ENCODE measurements around the gene LRRC27. TPM values are rescaled to one million over a fixed set of nuclear protein-coding genes. Genes with fewer than 3 reads are reported as not detected.

LRRC27 gene
- total RNA-seq, result 6.3 TPM
- 10 to 100 TPM in 2 of 8 donors, 1 to 10 TPM in 6; 6.4 to 10.3 (median 8.2) TPM for polyA plus RNA-seq (ENCODE audit: insufficient read depth in 1 of 8, insufficient read length in 8 of 8, low replicate concordance in 1 of 8)
- long read RNA-seq, donor 1, result 0 reads
- long read RNA-seq, donor 2, result 0 reads
- long read RNA-seq, donor 3, full-length matches to known transcripts, result 1 of 1 reads
- long read RNA-seq, donor 3, partial matches to known transcripts, result 0 of 1 reads
- long read RNA-seq, donor 3, other reads (novel, unspliced or antisense), result 0 of 1 reads
- long read RNA-seq, donor 4, result 0 reads
- long read RNA-seq, donor 5, full-length matches to known transcripts, result 3 of 3 reads
- long read RNA-seq, donor 5, partial matches to known transcripts, result 0 of 3 reads
- long read RNA-seq, donor 5, other reads (novel, unspliced or antisense), result 0 of 3 reads
- long read RNA-seq, donor 6, result 0 reads
- long read RNA-seq, donor 7, result 0 reads
- long read RNA-seq, donor 8, result 0 reads
- long read RNA-seq, donor 9, result 0 reads
- long read RNA-seq, donor 10, full-length matches to known transcripts, result 1 of 1 reads
- long read RNA-seq, donor 10, partial matches to known transcripts, result 0 of 1 reads
- long read RNA-seq, donor 10, other reads (novel, unspliced or antisense), result 0 of 1 reads
- long read RNA-seq, donor 11, result 0 reads

- WGBS (ENCODE audit: insufficient coverage), result 0% methylated on average over 67 of the region's 89 CpGs
- Histone ChIP-seq H3K36me3 (ENCODE audit: control insufficient read depth, insufficient read depth, low read length) (peaks cover 5% of the 10 kb centered on the region), H3K4me1 (ENCODE audit: control insufficient read depth, insufficient read depth, low read length) (peaks cover 26% of the 10 kb centered on the region), H3K27ac (ENCODE audit: low read length) (peak within 1 kb of the TSS; percentile 77), H3K4me3 (ENCODE audit: low read length) (peak within 1 kb of the TSS; percentile 92), H3K9me3 (replicated peaks; ENCODE audit: control insufficient read depth, low read depth, low read length) (no peaks in the 10 kb centered on the region), H3K27me3 (ENCODE audit: control insufficient read depth, insufficient read depth, low read length) (no peaks in the 10 kb centered on the region)
- DNase-seq, result peak; percentile 99
Observed at GRCh38 chr10:132331601-132332432, at the start of gene LRRC27. Gene LRRC27, plus strand, starts transcription at chr10:132332193. Its CDS starts 1,332 bp downstream, at chr10:132333525.

DNA sequence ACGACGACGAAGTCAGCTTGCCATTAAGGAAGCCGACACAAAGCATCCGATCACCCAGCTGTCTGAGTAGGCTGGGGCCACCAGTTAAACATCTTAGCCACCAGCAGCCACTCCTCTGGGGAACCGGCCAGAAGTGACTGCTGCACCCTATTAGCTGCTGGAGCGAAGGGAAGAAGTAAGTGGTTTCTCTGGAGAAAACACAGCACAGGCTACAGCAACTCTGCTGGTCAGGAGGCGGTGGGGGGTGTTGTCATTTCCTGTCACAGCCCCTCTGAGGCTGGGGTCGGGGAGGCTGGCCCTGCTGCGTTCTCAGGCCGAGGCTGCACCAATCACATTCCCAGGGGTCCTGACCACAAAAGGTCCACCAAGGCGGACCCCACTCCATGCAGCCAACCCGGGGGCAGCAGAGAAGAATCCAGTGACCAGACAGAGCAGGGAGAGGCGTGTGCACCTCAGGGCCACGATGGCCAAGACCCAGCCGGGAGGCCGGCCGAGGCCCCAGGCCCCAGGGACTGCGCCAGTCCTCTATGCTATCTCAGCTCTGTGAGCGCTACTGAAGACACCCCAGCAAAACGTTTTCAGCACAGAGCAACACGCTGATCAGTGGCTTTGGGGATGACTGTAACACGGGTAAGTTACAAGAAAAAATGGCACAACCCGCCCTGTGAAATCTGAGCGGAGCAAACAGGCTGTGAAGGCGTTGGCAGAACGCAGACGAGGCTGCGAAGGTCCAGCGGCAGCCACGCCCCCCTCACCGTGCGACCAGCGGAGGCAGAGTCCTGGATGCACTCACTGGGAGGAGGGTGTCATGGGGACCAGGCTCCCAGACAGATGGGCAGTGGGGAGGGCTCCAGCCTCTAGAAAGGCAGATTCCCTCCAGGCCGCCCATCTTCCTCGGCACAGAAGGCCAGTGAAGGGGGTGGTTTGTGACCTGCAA is 49.1 kb upstream of the LRRC27 start:
- no peak overlapping the region for H3K4me3 ChIP-seq (ENCODE audit: low read length)

DNA sequence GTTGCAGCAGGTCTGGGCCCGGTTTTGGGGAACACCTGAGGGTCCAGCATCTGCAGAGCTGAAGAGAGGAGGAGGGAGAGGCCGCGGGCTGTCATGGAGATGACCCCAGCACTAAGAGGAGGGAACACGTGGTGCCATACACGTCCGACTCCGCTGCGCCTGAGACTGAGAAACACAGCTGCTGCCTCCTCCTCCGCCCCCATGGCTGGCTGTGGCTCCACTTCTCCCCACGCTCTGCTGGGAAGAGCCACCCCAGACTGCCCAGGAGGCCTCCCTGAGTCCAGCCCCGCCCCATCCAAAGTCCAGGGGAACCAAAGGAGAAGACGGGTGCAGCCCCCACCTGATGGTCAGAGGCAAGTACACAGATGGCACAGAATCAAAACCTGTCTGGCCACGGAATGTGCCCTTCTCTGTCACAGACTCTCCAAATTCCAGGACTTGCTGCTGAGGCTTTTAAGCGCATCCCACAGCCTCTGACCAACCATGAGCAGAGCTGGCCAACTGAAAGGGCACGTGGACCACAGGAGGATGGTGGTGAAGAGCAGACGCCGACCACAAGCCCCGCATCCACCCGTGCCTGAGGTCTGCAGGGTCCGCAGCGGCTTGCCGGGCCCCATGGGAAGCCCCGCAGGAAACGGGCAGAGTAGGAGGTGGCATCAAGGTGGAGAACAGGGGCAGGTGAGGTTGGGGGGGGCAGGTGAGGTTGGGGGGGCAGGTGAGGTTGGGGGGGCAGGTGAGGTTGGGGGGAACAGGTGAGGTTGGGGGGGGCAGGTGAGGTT is 48.2 kb upstream of the LRRC27 start:
- Histone ChIP-seq H3K27me3 (ENCODE audit: control insufficient read depth, insufficient read depth, low read length) (peaks cover 4% of the 10 kb centered on the region), H3K36me3 (ENCODE audit: control insufficient read depth, insufficient read depth, low read length) (no peaks in the 10 kb centered on the region), H3K4me3 (ENCODE audit: low read length) (no peak overlapping the region), H3K27ac (ENCODE audit: low read length) (no peak overlapping the region), H3K9me3 (replicated peaks; ENCODE audit: control insufficient read depth, low read depth, low read length) (peaks cover 3% of the 10 kb centered on the region), H3K4me1 (ENCODE audit: control insufficient read depth, insufficient read depth, low read length) (peaks cover 26% of the 10 kb centered on the region)
- DNase-seq, result peak; percentile 24
- 56% methylated on average over 11 of the region's 24 CpGs for WGBS (ENCODE audit: insufficient coverage)

More for the DNA sequence above, 49.1 kb upstream of the LRRC27 start:
- peak; percentile 37 for DNase-seq
- Histone ChIP-seq H3K27me3 (ENCODE audit: control insufficient read depth, insufficient read depth, low read length) (peaks cover 3% of the 10 kb centered on the region), H3K27ac (ENCODE audit: low read length) (no peak overlapping the region), H3K4me1 (ENCODE audit: control insufficient read depth, insufficient read depth, low read length) (peaks cover 30% of the 10 kb centered on the region), H3K9me3 (replicated peaks; ENCODE audit: control insufficient read depth, low read depth, low read length) (no peaks in the 10 kb centered on the region), H3K36me3 (ENCODE audit: control insufficient read depth, insufficient read depth, low read length) (no peaks in the 10 kb centered on the region)
- WGBS (ENCODE audit: insufficient coverage), result 36% methylated on average over 29 of the region's 36 CpGs

DNA sequence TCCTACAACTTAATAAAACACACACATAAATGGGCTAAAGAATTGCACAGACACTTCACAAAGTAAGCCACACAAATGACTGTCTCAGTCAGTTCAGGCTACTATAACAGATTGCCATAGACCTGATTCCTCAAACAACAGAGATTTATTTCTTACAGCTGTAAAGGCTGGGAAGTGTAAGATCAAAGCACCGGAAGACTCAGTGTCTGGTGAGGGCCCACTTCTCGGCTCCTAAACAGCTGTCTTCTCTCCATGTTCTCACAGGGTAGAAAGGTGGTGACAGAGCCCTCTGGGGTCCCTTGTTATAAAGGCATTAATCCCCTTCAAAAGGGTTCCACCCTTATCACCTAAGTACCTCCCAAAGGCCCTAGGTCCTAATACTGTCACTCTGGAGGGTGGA is 42.6 kb upstream of the LRRC27 start:
- WGBS (ENCODE audit: insufficient coverage), result no CpG with 5 or more reads among the region's 2 CpGs
- H3K4me1 ChIP-seq (ENCODE audit: control insufficient read depth, insufficient read depth, low read length), result peaks cover 15% of the 10 kb centered on the region
- H3K4me3 ChIP-seq (ENCODE audit: low read length), result no peak overlapping the region
- H3K9me3 ChIP-seq (replicated peaks; ENCODE audit: control insufficient read depth, low read depth, low read length), result peaks cover 11% of the 10 kb centered on the region
- H3K27me3 ChIP-seq (ENCODE audit: control insufficient read depth, insufficient read depth, low read length), result peaks cover 2% of the 10 kb centered on the region
- DNase-seq, result no peak
- no peak overlapping the region for H3K27ac ChIP-seq (ENCODE audit: low read length)
- no peaks in the 10 kb centered on the region for H3K36me3 ChIP-seq (ENCODE audit: control insufficient read depth, insufficient read depth, low read length)

- 90% methylated on average over 5 of the region's 6 CpGs for WGBS (ENCODE audit: insufficient coverage)
- H3K27ac ChIP-seq (ENCODE audit: low read length), result no peak overlapping the region
- H3K9me3 ChIP-seq (replicated peaks; ENCODE audit: control insufficient read depth, low read depth, low read length), result peaks cover 11% of the 10 kb centered on the region
- no peak overlapping the region for H3K4me3 ChIP-seq (ENCODE audit: low read length)
- H3K4me1 ChIP-seq (ENCODE audit: control insufficient read depth, insufficient read depth, low read length), result peaks cover 15% of the 10 kb centered on the region
- no peak for DNase-seq
- H3K27me3 ChIP-seq (ENCODE audit: control insufficient read depth, insufficient read depth, low read length), result peaks cover 2% of the 10 kb centered on the region
- no peaks in the 10 kb centered on the region for H3K36me3 ChIP-seq (ENCODE audit: control insufficient read depth, insufficient read depth, low read length)
Observed at GRCh38 chr10:132290631-132291030, 41.4 kb upstream of the LRRC27 start.

DNA sequence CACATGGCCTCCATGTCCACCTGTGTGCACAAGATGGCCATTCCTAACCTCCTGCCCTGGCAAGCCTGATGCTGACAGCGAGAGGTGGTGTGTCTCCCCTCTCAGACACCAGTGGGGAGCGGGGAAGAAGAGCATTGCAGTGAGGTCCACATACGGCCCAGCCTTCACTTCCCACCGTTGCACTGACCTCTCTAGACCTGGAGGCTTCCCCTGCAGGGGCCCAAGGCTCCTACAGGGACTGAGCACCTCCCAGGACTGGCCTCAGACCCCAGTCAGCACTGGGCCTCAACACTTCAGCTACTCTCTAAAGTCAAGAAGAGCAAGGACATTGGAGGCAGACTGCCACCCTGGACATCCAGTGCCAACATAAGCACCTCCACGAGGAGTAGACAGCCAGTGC is 40.2 kb upstream of the LRRC27 start:
- no peak for DNase-seq
- WGBS (ENCODE audit: insufficient coverage), result 80% methylated on average over 4 of the region's 5 CpGs
- Histone ChIP-seq H3K36me3 (ENCODE audit: control insufficient read depth, insufficient read depth, low read length) (no peaks in the 10 kb centered on the region), H3K9me3 (replicated peaks; ENCODE audit: control insufficient read depth, low read depth, low read length) (peaks cover 11% of the 10 kb centered on the region), H3K27ac (ENCODE audit: low read length) (no peak overlapping the region), H3K4me1 (ENCODE audit: control insufficient read depth, insufficient read depth, low read length) (peaks cover 15% of the 10 kb centered on the region), H3K27me3 (ENCODE audit: control insufficient read depth, insufficient read depth, low read length) (peaks cover 2% of the 10 kb centered on the region), H3K4me3 (ENCODE audit: low read length) (no peak overlapping the region)

DNA sequence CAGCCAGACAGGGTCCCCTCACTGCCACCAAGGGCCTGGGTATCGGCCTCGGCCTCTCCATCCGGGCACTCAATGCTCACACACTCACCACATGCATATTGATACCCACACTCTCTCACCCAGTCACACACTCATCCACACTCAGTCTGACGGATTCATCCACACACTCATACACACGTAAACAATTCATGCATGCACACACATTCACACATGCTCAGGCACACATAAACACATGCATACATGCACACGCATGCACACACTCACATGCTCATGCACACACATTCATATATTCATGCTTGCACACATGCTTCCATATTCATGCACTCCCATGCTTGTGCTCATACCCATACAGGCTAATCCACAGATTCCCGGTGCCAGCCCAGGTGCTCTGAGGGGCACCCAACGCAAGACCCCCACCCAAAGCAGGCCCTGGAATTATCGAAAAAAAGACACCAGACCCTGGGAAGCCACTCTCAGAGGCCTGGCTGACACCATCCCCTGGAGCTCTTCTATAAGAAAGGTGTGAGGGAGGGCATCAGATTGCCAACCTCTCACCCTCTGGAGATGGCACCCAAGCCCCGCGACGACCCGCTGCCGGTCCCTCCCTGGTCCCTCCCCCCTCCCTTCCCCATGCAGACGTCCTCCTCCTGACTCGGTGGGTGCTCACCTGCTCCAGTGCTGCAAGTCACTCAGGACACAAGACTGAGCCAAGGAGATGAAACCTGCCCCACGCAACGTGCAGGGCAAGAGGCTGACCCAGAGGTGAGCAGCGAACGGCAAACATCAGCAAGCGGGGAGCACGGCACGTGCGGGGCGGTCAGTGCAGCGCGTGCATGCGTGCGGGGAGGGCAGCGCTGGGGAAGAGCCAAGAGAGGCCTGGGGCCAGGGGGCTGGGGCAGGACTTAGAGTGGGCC is 39.4 kb upstream of the LRRC27 start:
- Histone ChIP-seq H3K27me3 (ENCODE audit: control insufficient read depth, insufficient read depth, low read length) (peaks cover 2% of the 10 kb centered on the region), H3K36me3 (ENCODE audit: control insufficient read depth, insufficient read depth, low read length) (no peaks in the 10 kb centered on the region), H3K4me1 (ENCODE audit: control insufficient read depth, insufficient read depth, low read length) (peaks cover 21% of the 10 kb centered on the region), H3K9me3 (replicated peaks; ENCODE audit: control insufficient read depth, low read depth, low read length) (peaks cover 11% of the 10 kb centered on the region), H3K4me3 (ENCODE audit: low read length) (no peak overlapping the region), H3K27ac (ENCODE audit: low read length) (no peak overlapping the region)
- WGBS (ENCODE audit: insufficient coverage), result 84% methylated on average over 21 of the region's 30 CpGs
- no peak for DNase-seq

DNA sequence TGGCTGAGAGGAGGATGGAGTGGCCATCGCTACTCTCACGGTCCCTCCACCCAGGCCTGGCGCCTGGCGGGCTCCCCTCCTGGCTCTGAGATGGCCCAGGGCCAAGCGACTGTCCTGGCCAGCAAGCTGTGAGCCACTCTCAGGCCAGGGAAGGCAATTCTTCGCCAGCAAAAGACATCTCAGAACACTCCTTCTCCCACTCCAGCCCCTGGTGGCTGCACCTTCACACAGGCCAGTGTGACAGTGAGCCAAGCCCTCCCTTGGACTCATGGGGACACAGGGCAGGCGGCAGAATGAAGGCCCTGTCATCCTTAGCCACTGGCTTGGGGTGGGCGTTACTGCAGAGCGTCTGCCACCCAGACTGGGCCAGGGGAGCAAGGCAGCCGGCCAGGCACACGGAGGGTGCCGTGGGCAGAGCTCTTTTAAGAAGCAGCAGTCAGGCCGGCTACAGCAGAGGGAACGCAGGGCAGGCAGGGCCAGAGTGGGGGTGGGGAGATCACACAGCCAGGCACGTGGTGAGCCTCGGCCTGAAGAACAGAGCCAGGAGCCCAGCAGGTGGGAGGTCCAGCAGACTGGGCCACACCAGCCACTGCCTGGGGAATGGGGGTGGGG is 38.7 kb upstream of the LRRC27 start:
- H3K36me3 ChIP-seq (ENCODE audit: control insufficient read depth, insufficient read depth, low read length), result no peaks in the 10 kb centered on the region
- H3K27me3 ChIP-seq (ENCODE audit: control insufficient read depth, insufficient read depth, low read length), result peaks cover under 1% of the 10 kb centered on the region
- peaks cover 11% of the 10 kb centered on the region for H3K9me3 ChIP-seq (replicated peaks; ENCODE audit: control insufficient read depth, low read depth, low read length)
- no peak overlapping the region for H3K4me3 ChIP-seq (ENCODE audit: low read length)
- whole genome bisulfite sequencing (ENCODE audit: insufficient coverage), result 34% methylated on average over 12 of the region's 16 CpGs
- peaks cover 28% of the 10 kb centered on the region for H3K4me1 ChIP-seq (ENCODE audit: control insufficient read depth, insufficient read depth, low read length)
- DNase-seq, result peak; percentile 30
- H3K27ac ChIP-seq (ENCODE audit: low read length), result no peak overlapping the region

Measured in muscle of leg (tissue), 16 donors.